Kidney (tissue), 14 donors: ENCODE results near the gene OPHN1. TPM values are rescaled to one million over a fixed set of nuclear protein-coding genes. Genes with fewer than 3 reads are reported as not detected.
A peak's percentile ranks its signal among the peaks of the same experiment; 100 is the strongest.

Experiments
- DNase-seq, 5 donors: peaks; one replicate each; pipeline ENCODE4 v3.0.0-alpha.2; 2013 to 2020
- FAIRE-seq: peaks from 2 replicates; lab custom pipeline; 2012; peaks lifted over from hg19 to GRCh38; lab: Jason Lieb, UNC
- H3K27ac ChIP-seq, 2 donors: one replicate each; pipeline ENCODE4 v1.7.0; 2013; ENCODE audit warnings: low read depth in 2 of 2, low read length in 2 of 2, inconsistent platforms in 1 of 2
- H3K27me3 ChIP-seq: one replicate; pipeline ENCODE4 v1.7.1; 2013; ENCODE audit warnings: low read length, inconsistent platforms; ENCODE audit not compliant: control insufficient read depth, insufficient read depth
- H3K36me3 ChIP-seq, 3 donors: one replicate each; pipeline versions ENCODE4 v1.7.0 to v1.7.1; 2013; ENCODE audit warnings: low read length in 3 of 3, control low read depth in 1 of 3, inconsistent platforms in 1 of 3; ENCODE audit not compliant: insufficient read depth in 3 of 3, control insufficient read depth in 2 of 3
- H3K4me1 ChIP-seq, 3 donors: one replicate each; pipeline versions ENCODE4 v1.7.0 to v1.7.1; 2013; ENCODE audit warnings: low read length in 3 of 3, inconsistent platforms in 1 of 3, low read depth in 1 of 3; ENCODE audit not compliant: control insufficient read depth in 2 of 3, insufficient read depth in 2 of 3
- H3K4me3 ChIP-seq, 3 donors: one replicate each; pipeline versions ENCODE4 v1.7.0 to v1.8.1; 2013; ENCODE audit warnings: low read length in 3 of 3, control low read depth in 1 of 3, inconsistent platforms in 1 of 3
- H3K9ac ChIP-seq, 3 donors: one replicate each; pipeline versions ENCODE4 v1.7.0 to v1.7.1; 2013; ENCODE audit warnings: low read length in 3 of 3, control low read depth in 1 of 3, inconsistent platforms in 1 of 3
- H3K9me3 ChIP-seq, 3 donors: one replicate each; pipeline versions ENCODE4 v1.7.0 to v1.7.1; 2013; ENCODE audit warnings: low read length in 3 of 3, control low read depth in 1 of 3, inconsistent platforms in 1 of 3; ENCODE audit not compliant: control insufficient read depth in 2 of 3, insufficient read depth in 1 of 3
- CTCF ChIP-seq: IDR thresholded peaks from 3 replicates; pipeline ENCODE4 v1.5.1; 2012; ENCODE audit warnings: mild to moderate bottlenecking, moderate library complexity, borderline replicate concordance; ENCODE audit not compliant: insufficient read depth; ENCODE audit errors: extremely low read depth
- intact Hi-C: fragments of 100-400 bp; cut with DNase I; formaldehyde crosslinking; loops from one replicate; pipeline ENCODE4 v1.11.1; 2022
- polyA plus RNA-seq: library from polyadenylated mRNA; stranded (reverse); fragments of 350-450 nt; fragmentation: Illumina TruSeq; extraction: RNeasy Lipid Tissue Mini Kit (QIAGEN cat#74804); gene quantifications from one replicate; pipeline ENCODE4 v1.2.3, GENCODE V29; 2014; ENCODE audit warnings: low read depth, low replicate concordance; ENCODE audit not compliant: insufficient read depth
- total RNA-seq: library from RNA; stranded (reverse); fragmentation: NEBNext Ultra II Directional; extraction: Animal tissue kit (Norgen Biotek cat#: 25700); gene quantifications from one replicate; pipeline ENCODE4 v1.2.1, GENCODE V29; 2021
- donor health status: control.
- donor health status: control.
- donor health status: control.
- donor health status: control.
- donor health status: control.
- donor health status: DM: yes; HTN: yes; CAD: no.
- donor health status: Normal renal cell carcinoma (clear cell type).

Gene OPHN1
- total and polyA plus RNA-seq, 2 donors from 2014 or later = 1.9 to 9.5 TPM

GRCh38 chrX:68413254-68413653, 20.0 kb downstream of the OPHN1 start:
- Histone ChIP-seq H3K4me3 (no peak overlapping the region), H3K27ac (no peak overlapping the region), H3K4me1 (no peaks in the 10 kb centered on the region), H3K27me3 (no peaks in the 10 kb centered on the region), H3K36me3 (no peaks in the 10 kb centered on the region), H3K9ac (no peak overlapping the region), H3K9me3 (no peaks in the 10 kb centered on the region)
- TF ChIP-seq CTCF = no peak
- FAIRE-seq (no peak), DNase-seq (no peak)
- intact Hi-C loops = no loop called here

- no peak overlapping the region for H3K27ac ChIP-seq
- H3K36me3 ChIP-seq = no peaks in the 10 kb centered on the region
- H3K4me1 ChIP-seq = no peaks in the 10 kb centered on the region
- DNase-seq (peak in 2 of 5 donors; percentile 9 to 25), FAIRE-seq (no peak)
- TF ChIP-seq CTCF = no peak
- intact Hi-C loops = no loop called here
- H3K27me3 ChIP-seq = no peaks in the 10 kb centered on the region
- H3K9me3 ChIP-seq = no peaks in the 10 kb centered on the region
- no peak overlapping the region for H3K9ac ChIP-seq
- H3K4me3 ChIP-seq = no peak overlapping the region
Observed at GRCh38 chrX:68411729-68412128, 21.6 kb downstream of the OPHN1 start.

GRCh38 chrX:68409194-68409593, 24.1 kb downstream of the OPHN1 start:
- no peaks in the 10 kb centered on the region for H3K4me1 ChIP-seq
- intact Hi-C loops = no loop called here
- no peak for FAIRE-seq
- TF ChIP-seq CTCF = no peak
- H3K27ac ChIP-seq = no peak overlapping the region
- H3K9me3 ChIP-seq = no peaks in the 10 kb centered on the region
- H3K4me3 ChIP-seq = no peak overlapping the region
- H3K36me3 ChIP-seq = no peaks in the 10 kb centered on the region
- no peak for DNase-seq
- no peaks in the 10 kb centered on the region for H3K27me3 ChIP-seq
- H3K9ac ChIP-seq = no peak overlapping the region

DNA sequence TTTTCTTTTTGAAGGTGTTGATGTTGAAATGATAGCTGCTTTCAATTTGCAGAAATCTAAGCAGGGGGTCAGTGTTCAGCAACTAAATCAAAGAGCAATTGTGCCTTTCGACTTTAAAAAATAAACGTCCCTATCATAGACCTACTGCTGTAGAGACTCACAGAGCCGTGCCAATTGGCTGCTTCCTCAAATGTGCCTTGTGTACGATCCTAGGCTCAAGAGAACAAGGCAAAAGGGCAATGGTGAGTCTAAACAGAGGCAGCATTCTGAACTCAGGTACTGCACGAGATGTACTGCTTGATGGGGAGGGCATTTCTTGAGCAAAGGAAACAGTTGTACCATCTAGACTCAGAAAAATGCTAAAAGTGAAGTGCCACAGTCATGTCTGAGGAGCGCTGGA, 29.8 kb downstream of the OPHN1 start:
- Histone ChIP-seq H3K27me3 (no peaks in the 10 kb centered on the region), H3K4me3 (no peak overlapping the region), H3K4me1 (no peaks in the 10 kb centered on the region), H3K9me3 (no peaks in the 10 kb centered on the region), H3K36me3 (no peaks in the 10 kb centered on the region), H3K27ac (no peak overlapping the region), H3K9ac (no peak overlapping the region)
- no peak for FAIRE-seq
- intact Hi-C loops = no loop called here
- TF ChIP-seq CTCF = no peak
- no peak for DNase-seq
